IPS-18a (cell line): ENCODE measurements around the gene HIVEP3.

Experiments used
- H3K27ac ChIP-seq: one replicate; pipeline ENCODE4 v1.5.1; 2013; ENCODE audit warnings: low read length
- H3K27me3 ChIP-seq: one replicate; pipeline ENCODE4 v1.6.1; 2013; ENCODE audit warnings: mild to moderate bottlenecking, low read length; ENCODE audit not compliant: control insufficient read depth, insufficient read depth
- H3K36me3 ChIP-seq: one replicate; pipeline ENCODE4 v1.6.1; 2013; ENCODE audit warnings: low read depth, low read length; ENCODE audit not compliant: control insufficient read depth
- H3K4me1 ChIP-seq: one replicate; pipeline ENCODE4 v1.6.1; 2013; ENCODE audit warnings: low read depth, low read length; ENCODE audit not compliant: control insufficient read depth
- H3K4me3 ChIP-seq: one replicate; pipeline ENCODE4 v1.5.1; 2013; ENCODE audit warnings: low read length
- H3K9ac ChIP-seq: one replicate; pipeline ENCODE4 v1.6.1; 2013; ENCODE audit warnings: mild to moderate bottlenecking, low read length, moderate library complexity
- H3K9me3 ChIP-seq: one replicate; pipeline ENCODE4 v1.6.1; 2013; ENCODE audit warnings: low read depth, low read length; ENCODE audit not compliant: control insufficient read depth

Gene HIVEP3

DNA sequence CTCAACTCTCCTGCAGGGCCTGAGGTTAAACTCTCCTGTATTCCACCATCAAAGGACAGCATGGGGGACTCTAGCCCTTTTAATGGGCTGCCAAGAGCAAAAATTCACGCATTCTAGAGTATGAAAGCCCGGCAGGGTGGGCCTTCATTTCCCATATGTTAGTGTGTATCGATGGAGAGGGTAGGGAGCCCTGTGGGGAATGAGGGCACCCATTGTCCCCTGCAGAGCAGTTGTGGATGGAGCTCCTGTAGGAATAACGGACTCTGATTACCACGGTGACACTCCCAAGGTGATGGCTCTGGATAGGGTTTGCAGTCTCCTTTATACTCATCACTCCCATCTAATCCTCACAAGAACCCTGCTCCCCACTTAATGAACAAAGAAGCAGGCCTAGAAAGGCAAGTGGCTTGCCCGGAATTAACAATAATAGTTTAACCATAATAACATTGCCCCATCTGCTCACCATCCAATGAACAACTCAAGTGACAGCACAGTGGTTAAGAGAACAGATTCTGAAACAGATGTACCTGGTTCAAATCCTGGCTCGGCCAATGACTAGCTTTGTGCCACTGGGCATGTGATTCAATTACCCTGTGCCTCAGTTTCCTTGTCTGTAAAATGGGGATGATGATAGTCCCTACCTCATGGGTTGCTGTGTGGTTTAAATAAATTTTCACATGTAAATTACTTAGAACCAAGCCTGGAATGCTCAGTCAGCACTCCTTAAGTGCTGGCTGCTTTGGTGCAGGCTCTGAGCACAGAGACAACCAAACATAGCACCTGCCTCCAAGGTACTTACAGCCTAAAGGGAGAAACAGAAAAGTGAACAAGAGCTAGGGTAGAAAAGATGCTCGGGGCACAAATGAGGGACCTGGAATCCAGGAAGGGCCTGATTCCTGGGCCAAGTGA is 29.0 kb downstream of the HIVEP3 start:
- H3K27ac ChIP-seq: no peak overlapping the region

DNA sequence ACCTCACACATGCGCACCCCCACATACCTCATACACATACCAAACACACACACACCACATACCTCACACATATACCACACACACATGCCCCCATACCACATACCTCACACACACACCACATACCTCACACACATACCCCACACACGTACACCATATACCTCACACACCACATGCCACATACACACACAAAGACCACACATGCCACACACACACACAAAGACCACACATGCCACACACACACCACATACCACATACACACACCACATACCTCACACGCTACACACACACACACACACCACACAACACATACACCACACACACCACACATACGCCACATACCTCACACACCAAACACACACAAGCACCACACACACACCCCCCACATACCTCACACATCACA is 30.0 kb downstream of the HIVEP3 start:
- no peak overlapping the region for H3K9ac ChIP-seq

More for the DNA sequence above, 29.0 kb downstream of the HIVEP3 start:
- no peaks in the 10 kb centered on the region for H3K9me3 ChIP-seq
- H3K4me3 ChIP-seq: no peak overlapping the region
- H3K36me3 ChIP-seq: no peaks in the 10 kb centered on the region
- H3K4me1 ChIP-seq: no peaks in the 10 kb centered on the region
- H3K9ac ChIP-seq: no peak overlapping the region
- no peaks in the 10 kb centered on the region for H3K27me3 ChIP-seq

DNA sequence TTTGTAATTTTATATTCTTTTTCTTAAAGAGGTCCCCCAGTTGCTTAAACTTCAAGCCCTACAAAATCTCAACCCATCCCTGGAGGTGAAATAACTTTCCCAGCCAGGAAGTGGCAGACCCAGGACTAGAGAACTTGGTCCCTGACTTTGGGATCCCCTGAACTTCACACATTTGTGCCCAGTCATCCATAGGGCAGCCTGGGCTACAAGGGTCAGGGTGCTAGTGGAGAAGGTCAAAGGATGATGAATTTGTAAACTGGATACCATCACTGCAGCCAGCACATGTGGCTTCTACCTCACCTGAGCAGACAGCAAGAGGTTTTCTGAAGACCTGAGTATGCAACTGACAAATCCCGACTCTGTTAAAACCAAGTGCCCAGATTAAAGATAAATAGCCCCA is 31.4 kb downstream of the HIVEP3 start:
- no peaks in the 10 kb centered on the region for H3K9me3 ChIP-seq
- no peak overlapping the region for H3K4me3 ChIP-seq
- no peak overlapping the region for H3K9ac ChIP-seq
- H3K27me3 ChIP-seq: no peaks in the 10 kb centered on the region
- H3K4me1 ChIP-seq: peaks cover 3% of the 10 kb centered on the region
- H3K36me3 ChIP-seq: no peaks in the 10 kb centered on the region
- H3K27ac ChIP-seq: no peak overlapping the region

More for the DNA sequence above, 30.0 kb downstream of the HIVEP3 start:
- Histone ChIP-seq H3K27me3 (no peaks in the 10 kb centered on the region), H3K36me3 (no peaks in the 10 kb centered on the region), H3K27ac (no peak overlapping the region), H3K4me1 (peaks cover 3% of the 10 kb centered on the region), H3K9me3 (no peaks in the 10 kb centered on the region), H3K4me3 (no peak overlapping the region)

DNA sequence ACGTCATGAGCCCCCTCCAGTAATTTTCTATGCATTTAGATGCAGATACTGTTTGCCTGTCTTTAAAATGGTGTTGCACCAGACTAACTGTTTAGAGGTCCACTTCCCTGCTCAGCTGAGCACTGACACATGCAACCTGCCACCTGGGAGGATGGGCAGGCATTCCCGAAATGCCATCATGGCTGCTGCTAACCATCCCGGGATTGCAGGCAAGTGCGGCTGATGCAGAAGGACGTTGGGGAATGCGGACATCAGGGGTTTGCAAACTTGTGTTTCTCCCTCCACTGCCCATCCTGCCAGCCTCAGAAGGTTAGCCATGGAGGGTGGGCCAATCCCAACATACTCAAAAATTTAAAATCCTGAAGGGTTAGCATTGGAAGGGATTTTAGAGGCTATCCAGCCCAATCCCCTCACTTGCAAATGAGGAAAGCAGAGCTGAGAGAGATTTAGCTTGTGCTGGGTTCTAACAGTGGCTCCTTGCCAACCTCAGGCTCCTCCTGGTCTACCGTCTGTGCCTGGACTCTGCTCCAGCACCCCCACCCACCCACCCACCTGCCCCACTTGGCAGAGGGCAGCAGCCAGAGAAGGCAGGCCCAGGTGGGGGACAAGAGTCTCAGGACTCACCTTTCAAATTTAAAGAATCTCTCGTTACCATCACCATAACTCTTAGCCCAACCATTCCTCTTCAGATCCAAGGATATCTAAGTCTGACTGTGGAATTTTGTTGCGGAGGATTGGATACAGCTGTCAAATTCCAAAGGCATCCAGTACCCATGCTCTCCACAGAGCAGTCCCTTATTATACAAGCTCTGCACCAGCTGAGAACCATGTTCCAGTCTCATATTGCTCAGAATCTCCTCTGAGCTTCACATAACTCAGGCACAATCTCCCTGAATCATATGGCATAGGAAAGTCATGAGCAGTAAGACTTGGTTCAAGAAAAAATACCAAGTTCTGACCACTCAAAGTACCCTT is 34.2 kb downstream of the HIVEP3 start:
- no peak overlapping the region for H3K4me3 ChIP-seq
- H3K9ac ChIP-seq: no peak overlapping the region
- no peaks in the 10 kb centered on the region for H3K9me3 ChIP-seq
- no peak overlapping the region for H3K27ac ChIP-seq
- H3K36me3 ChIP-seq: no peaks in the 10 kb centered on the region
- H3K27me3 ChIP-seq: no peaks in the 10 kb centered on the region
- peaks cover 3% of the 10 kb centered on the region for H3K4me1 ChIP-seq

DNA sequence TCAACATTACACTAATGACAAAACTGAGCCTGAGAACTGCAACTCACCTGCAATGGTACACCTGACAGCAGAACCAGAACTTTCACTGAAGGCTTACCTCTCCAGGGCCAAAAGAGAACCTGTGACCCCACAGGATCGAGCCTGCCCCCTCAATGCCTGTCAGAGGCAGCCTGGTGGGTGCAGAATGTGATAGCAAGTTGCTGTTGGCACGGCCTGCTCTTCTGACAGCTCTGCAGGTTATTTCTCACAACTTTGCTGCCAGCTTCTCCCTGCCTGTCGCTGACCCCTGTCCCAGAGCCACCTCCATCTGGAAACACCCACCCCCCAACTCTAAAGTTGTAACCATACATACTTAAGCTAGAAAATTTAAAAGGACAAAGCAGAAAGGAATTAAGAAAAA is 35.2 kb downstream of the HIVEP3 start:
- Histone ChIP-seq H3K27ac (no peak overlapping the region), H3K4me3 (no peak overlapping the region), H3K4me1 (peaks cover 3% of the 10 kb centered on the region), H3K36me3 (no peaks in the 10 kb centered on the region), H3K9me3 (no peaks in the 10 kb centered on the region), H3K9ac (no peak overlapping the region), H3K27me3 (no peaks in the 10 kb centered on the region)

DNA sequence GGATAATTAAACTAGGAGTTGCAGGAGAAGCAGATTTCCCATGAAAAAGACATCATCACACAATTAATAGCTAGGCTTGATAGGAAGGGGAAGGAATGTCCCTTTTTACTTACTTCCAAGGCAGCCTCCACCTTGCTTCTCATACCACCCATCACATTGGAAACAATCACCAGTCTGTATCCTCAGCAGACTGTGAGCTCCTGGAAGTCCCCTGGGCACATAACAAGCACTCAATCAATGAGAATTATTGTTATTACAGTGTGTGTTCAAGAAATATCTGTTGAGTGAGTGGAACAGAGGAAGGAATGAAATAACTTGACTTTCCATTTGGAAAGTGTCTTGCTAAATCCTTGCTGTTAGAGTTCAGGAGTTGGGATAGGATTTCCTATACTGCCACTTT is 36.2 kb downstream of the HIVEP3 start:
- Histone ChIP-seq H3K9me3 (no peaks in the 10 kb centered on the region), H3K4me1 (peaks cover 9% of the 10 kb centered on the region), H3K9ac (no peak overlapping the region), H3K4me3 (no peak overlapping the region), H3K27me3 (no peaks in the 10 kb centered on the region), H3K27ac (no peak overlapping the region), H3K36me3 (no peaks in the 10 kb centered on the region)

DNA sequence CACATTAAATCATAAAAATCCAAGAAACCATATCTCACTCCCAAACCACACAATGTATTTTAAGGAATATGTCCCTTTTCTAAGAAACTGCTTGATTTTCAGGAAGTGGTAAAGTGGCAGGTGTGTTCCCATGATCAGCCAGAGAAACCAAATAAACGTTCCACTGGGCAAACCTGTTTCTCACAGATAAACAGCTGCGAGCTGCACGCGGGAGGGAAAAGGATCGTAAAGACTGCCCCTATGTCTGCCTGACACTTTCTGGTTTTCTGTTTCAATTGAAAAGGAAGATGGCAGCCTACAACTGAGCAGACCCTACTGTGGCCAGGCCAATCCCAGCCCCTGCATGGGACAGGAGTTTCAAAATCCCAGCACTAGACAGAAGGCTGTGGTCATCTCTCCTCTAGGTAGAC is 36.6 kb downstream of the HIVEP3 start:
- Histone ChIP-seq H3K4me1 (peaks cover 9% of the 10 kb centered on the region), H3K9me3 (no peaks in the 10 kb centered on the region), H3K27me3 (no peaks in the 10 kb centered on the region), H3K36me3 (no peaks in the 10 kb centered on the region), H3K4me3 (no peak overlapping the region), H3K27ac (no peak overlapping the region), H3K9ac (no peak overlapping the region)

DNA sequence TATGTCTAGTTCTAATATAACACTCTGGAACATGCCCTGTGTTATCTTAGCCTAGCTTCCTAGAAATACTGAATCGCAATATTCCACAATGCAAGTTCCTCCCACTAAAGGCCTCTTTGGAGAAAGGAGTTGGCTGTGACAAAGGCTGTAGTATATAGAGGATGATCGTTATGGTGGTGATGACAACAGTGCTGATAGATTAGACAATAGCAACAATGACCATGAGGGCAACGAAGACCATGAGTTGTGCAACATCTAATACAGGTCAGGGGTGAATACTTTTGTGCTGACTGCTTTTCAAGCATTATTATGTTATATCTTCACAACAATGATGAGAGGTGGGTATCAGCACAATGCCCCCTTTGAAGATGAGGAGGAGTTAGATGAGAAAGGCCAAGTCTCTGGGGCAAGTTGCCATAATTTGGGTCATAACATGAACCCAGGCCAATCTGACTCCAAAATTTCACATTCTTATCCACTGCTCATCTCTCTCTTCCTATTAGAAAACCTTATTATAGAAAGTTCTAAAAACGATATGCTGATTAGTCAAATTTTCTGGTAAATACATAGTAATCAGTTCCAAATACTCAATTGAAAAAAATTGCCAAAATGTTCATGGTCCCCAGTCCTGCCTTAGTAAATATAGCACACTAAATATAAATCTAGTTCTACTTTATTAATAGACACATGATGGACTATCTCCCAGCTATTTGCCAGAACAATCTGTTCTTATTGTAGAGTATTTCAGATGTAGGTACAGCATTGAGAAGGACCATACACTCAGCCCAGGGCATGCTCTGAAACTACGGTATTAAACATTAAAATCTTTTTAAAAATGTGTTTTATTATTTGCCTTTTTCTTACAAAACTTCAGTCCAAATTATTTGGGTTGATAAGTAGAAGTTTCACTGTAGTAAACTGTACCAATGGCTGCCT is 37.5 kb downstream of the HIVEP3 start:
- H3K9me3 ChIP-seq: no peaks in the 10 kb centered on the region
- H3K36me3 ChIP-seq: no peaks in the 10 kb centered on the region
- H3K9ac ChIP-seq: no peak overlapping the region
- no peak overlapping the region for H3K27ac ChIP-seq
- no peaks in the 10 kb centered on the region for H3K27me3 ChIP-seq
- H3K4me1 ChIP-seq: peaks cover 9% of the 10 kb centered on the region
- H3K4me3 ChIP-seq: no peak overlapping the region

DNA sequence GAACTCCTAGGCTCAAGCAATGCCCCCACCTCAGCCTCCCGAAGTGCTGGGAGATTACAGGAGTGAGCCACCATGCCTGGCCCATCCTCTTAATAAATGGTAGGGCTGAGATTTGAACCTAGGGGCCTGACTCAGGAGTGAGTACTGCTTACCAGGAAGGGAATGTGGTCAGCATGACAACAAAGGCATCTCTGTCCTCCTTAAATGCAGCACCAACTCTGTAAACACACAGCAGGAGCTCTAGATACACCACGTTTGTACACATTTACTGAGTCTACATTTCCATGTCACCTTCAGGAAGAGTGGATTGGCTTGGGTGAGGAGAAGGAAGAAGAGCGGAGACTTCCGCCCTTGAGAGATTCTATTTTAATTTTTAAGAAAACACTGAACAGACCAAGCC is 38.5 kb downstream of the HIVEP3 start:
- Histone ChIP-seq H3K4me1 (peaks cover 9% of the 10 kb centered on the region), H3K9me3 (no peaks in the 10 kb centered on the region), H3K36me3 (no peaks in the 10 kb centered on the region), H3K27me3 (no peaks in the 10 kb centered on the region), H3K4me3 (no peak overlapping the region), H3K27ac (no peak overlapping the region), H3K9ac (no peak overlapping the region)

DNA sequence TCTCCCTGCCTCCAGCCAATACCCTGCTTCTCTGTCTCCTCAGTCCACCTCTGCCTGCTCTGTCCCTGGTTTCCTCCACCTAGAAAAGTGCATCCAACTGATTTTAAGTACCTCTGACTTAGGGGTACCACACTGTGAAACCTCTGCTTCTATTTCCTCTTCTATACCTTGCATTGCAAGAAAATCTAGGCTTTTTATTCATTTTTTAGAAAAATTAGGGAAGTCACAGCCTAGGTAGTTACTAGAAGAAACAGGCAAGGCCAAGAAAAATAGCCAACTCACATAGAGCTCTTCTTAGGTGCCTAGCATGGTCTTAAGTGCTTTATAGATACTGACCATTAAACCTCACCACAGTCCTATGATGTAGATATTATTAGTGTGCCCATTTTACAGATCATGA is 39.1 kb downstream of the HIVEP3 start:
- Histone ChIP-seq H3K27me3 (no peaks in the 10 kb centered on the region), H3K4me3 (no peak overlapping the region), H3K4me1 (peaks cover 12% of the 10 kb centered on the region), H3K36me3 (no peaks in the 10 kb centered on the region), H3K9ac (no peak overlapping the region), H3K27ac (no peak overlapping the region), H3K9me3 (no peaks in the 10 kb centered on the region)

DNA sequence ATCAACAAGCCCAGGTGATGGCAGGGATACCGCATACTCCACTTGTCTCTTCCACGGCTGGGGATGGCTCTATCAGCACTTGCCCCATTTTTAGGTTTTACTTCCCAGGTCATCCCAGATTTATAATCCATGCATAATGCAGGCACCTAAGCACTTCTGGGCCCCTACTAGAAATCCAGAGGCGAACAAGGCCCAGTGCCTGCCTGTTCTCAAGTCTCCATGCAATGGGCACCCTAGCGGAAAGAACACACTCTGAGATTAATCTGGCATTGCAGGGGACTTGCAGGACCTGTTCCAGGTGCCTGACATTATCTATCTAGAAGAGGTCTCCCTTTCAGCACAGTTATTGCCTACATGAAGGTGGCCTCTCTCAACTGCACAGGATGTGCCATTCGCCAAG is 39.8 kb downstream of the HIVEP3 start:
- peaks cover 17% of the 10 kb centered on the region for H3K4me1 ChIP-seq
- H3K36me3 ChIP-seq: no peaks in the 10 kb centered on the region
- H3K4me3 ChIP-seq: no peak overlapping the region
- no peak overlapping the region for H3K27ac ChIP-seq
- no peaks in the 10 kb centered on the region for H3K27me3 ChIP-seq
- no peaks in the 10 kb centered on the region for H3K9me3 ChIP-seq
- H3K9ac ChIP-seq: no peak overlapping the region
